HG03045 (cell line): ENCODE measurements around the gene RTL5.
A peak's percentile ranks its signal among the peaks of the same experiment; 100 is the strongest.

Experiments used
- ATAC-seq: cut with Tn5 transposase; IDR thresholded peaks from one replicate; pipeline ENCODE4 v1.9.1; 2021; ENCODE audit warnings: mild to moderate bottlenecking, moderate library complexity; ENCODE audit not compliant: unreplicated experiment

Gene RTL5

DNA sequence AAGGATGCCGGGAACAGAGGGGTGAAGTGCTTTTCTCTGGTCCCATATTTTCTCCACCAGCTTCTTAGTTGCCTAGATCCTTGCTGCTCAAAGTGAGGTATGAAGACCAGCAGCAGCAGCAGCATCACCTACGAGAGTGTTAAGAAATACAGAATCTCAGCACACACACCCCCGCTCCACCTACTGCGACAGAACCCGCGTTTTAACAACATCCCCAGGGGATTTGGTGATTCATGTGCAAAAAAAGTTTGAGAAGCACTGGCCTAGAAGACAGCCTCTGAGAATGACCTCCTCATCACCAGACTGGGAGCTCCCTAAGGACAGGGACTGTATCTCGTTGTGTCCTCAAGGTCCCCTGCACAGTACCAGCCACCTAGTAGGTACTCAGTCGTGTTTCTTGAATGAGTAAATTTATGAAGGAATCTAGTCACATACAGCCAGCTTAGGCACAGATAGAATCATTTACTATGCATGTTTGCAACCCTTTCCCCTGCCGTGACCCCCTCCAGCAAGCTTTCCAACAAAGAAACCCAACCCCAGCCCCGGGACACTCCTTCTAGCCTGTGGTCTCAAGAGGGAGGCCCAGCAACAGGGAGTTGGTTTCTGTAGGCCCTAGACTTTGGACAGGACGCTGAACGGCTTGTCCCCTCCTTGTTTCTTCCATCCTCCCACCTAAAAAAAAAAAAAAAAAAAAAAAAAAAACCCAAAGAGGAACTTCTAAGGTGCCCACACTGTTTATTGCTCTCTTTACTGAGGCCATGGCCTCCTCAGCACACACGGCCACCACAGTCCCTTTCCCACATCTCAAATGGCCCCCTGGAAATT is 21.5 kb downstream of the RTL5 start:
- ATAC-seq = no peak

DNA sequence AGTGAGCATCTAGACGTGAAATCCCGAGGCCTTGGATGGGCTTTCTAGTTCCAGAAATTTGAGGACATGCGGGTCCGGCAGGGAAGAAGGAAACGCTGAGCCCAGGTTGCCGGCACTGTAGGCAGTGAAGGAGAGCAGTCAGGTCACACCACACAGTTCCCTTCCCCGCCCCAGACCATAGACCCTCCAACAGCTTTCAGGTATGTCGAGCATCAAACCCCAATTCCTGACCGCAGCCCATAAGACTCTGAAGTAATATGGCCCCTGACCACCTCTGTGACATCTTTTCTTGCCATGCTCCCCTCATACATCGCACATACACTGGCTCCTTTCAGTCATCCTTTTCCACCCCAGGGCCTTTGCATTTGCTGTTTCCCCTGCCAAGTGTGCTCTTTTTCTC is 23.0 kb downstream of the RTL5 start:
- ATAC-seq = no peak

DNA sequence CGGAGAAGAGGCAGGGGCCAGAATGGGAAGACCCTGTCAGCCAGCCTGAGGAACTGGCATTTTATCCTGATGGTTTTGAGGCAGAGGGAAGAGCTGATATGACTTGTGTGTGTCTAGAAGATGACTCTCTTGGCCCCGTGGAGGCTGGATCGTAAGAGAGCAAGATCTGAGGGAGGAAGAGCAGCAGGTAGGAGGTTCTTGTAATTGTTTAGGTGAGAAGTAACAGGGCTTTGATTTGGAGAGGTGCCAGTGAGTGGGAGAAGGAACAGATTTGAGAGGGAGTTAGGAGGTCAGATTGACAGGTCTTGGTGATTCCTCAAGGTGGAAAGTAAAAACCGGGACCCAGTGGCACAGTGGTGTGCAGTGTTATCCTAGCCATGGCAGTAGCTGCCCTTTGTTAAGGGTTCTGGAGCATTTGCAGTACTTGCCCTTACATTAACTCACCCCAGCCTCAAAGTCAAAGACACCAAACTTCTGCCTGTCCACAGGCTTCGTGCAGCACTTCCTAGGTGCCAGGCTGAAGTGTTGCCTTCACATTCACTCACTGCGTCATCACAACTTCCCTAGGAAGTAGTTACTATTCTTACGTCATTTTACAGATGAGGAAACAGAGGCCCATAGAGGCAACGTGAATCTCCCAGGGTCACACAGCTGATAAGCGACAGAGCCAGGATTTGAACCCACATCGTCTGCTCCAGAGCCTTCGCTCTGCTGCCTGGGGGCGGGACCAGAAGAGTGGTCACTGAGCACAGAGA is 23.7 kb downstream of the RTL5 start:
- ATAC-seq = no peak

DNA sequence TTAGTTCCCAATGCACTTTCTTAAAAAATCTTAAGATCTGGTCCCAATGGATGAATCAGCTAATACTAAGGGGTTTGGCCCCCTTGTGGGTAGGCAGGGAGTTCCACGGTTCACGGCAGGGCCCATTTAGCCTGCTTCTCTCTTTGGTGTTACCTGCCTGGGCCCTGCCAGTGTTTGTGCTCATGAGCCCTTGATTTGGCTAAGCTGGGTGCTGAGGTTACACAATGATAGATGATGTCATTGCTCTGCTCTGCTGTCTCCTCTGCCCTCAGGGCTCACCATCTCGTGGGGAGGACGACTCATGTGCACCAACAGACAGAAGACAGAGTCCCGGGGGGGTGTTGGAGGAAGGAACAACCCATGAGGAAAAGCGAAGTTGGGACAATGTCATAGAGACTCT is 24.4 kb downstream of the RTL5 start:
- no peak for ATAC-seq

DNA sequence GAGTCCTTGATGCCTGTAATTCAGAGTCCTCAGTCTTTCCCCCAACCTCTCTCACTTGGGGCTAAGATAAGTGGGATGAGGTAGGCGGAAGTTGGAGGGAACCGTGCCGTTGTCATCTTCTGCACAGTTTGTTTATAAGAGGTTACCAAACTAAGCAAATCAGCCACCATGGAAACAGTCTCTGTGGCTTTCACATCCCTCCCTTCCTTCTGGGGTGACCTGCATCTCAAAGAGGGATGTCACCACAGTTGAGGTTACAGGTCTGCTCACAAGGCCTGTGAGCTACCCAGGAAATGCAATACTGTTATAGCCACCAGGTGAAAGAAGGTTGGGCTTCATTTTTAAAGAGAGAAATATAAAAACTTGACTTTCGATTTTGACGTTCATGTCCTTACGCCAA is 26.3 kb downstream of the RTL5 start:
- ATAC-seq = peak; percentile 42

DNA sequence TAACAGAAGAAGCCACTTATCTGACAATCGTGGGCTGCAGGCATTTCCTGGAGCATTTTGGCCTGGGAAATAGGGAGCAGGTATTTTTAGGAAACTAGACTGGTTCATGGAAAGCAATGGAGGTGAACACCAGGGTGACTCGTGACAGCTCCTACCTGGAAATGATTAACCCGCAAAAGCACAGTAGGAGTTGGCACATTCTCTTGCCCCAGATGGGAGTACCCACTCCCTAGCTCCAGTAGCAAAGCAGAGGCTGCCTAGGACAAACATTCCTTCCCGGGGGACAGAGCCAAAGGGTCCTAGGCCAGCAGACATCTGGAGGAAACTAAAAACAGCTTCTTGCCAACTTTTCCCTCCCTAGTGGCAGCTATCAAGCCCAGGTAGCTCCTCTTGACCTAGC is 29.0 kb downstream of the RTL5 start:
- ATAC-seq = no peak

DNA sequence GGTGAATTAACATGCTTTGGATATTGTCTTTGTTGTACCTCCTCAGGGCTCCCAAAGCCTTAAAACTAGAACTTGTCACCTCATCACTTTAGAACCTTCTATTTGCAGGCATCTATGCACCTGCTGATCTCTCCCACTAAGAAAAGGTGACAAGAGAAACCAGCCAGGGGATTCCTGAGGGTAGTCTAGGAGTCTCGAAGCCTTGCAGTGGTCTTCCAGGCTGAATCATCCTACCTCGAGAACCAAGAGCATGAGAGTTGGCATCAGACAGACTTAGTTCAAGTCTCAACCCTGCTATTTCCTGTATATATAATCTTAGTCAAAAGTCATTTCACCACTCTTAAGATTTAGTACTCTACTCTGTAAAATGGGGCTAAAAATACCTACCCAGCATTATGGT is 29.6 kb downstream of the RTL5 start:
- no peak for ATAC-seq

DNA sequence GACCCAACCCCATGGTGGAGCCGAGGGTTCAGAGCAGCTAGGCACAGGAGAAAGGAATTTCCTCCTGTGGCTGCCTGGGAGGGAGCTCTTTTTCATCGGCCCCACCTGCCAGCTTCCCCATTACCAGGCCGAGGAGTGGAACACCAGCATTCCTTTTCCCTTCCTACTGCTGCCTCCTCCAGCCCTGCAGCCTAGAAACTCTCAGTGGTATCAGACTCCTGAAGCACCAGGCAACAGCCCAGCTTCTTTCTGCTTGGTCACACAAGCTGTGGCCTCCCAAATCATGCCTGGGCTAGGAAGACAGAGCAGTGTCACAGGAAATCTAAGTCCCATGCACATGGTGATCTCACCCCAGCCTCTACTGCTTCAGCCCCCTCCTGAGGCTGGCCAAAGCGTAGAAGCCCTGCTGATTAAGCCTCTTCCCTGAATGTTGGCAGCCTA is 30.1 kb downstream of the RTL5 start:
- ATAC-seq = no peak

DNA sequence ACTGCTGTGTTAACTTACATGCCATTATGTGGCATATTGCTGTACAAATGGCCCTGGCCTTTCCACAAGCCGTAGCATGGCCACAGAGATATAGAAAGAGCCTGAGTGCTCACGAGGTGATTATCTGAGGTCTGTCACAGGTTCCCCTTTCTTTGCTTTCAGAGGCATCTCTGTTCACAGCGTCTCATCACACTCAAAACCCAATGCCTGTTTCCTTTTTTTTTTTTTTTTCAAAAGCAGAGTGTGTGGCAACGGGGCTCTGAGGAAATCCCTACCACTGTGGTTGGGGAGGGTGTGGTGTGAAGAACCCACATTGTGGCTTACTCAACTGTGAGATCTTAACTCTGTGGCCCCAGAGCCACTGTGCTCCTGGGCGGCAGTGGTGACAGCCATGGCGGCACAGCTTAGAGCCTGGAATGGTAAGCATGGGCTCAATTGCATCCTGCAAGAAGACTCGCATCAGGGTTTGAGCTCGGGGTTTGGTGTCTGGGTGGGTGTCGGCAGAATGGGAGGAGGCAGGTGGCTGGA is 30.8 kb downstream of the RTL5 start:
- peak; percentile 81 for ATAC-seq

DNA sequence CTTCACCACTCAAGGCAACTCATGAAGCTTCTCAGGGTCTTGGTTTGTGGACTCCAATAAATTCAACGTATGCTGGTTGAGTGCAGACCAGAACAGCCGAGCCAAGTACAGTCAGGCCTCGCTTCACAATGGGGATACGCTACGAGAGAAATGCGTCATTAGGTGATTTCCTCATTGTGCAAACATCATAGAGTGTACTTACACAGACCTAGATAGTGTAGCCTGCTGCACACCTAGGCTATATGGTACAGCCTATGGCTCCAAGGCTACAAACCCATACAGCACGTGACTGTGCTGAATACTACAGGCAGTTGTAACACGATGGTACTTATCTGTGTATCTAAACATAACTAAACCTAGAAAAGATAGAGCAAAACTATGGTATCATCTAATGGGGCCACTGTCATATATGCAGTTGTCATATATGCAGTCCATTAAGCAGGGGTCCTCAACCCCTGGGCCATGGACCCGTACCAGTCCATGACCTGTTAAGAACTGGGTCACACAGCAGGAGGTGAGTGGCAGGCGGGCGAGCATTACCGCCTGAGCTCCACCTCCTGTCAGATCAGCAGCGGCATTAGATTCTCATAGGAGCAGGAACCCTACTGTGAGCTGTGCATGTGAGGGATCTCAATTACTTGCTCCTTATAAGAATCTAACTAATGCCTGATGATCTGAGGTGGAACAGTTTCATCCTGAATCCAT is 31.5 kb downstream of the RTL5 start:
- ATAC-seq = no peak

DNA sequence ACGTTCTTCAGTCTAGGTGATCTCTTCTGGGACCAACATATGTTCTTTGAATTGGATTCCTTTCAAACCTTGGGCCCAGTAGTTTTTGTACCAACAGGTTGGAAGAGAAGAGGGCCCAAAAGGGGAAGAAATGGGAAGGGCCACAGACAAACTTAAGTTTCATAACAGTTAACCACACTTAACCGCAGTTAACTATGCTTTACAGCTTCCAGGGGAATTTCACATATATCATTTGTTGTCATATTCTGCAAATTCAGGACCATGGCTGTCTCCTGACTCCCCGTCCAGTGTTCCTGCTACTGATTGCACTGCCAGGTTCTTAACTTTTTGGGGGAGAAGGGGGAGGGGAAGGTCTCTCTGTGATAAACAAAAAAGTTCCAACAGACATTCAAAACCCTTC is 34.6 kb downstream of the RTL5 start:
- no peak for ATAC-seq

DNA sequence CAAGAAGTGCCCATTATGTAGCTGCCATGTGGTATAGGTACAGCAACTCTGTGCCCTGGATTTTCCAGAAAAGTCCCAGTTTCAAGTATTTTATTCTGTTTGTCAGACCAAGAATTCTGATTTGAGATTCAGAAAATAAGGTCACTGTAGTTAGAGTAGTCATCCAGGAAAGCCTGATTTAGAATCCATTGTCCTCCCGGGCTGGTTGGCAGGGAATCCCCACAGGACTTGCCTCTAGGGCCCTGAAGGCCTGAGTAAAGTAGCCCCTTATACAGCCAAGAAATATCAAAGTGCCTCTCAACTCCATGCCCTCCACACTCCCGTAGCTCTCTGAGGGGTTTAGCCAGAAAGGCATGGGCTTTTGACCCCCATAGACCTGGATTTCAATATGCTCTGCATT is 36.3 kb downstream of the RTL5 start:
- no peak for ATAC-seq

DNA sequence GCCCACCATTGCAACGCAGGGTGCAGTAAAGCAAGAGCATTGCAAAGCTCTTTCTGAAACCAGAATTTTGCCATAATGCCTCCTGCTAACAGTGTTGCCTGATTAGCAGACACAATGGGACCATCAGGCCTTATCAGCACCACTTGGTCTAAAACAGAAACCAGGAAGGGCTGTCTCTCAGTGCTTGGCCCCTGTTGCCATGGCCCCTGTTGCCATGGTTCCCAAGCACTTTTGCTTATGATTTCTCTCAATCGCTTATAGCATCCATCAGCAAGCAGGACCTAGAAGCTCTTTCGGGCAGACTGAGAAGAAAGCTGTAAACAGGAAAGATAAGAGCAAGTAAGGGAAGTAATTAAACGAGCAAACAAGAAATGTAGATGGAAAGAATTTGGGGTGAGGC is 36.8 kb downstream of the RTL5 start:
- ATAC-seq = peak; percentile 74

DNA sequence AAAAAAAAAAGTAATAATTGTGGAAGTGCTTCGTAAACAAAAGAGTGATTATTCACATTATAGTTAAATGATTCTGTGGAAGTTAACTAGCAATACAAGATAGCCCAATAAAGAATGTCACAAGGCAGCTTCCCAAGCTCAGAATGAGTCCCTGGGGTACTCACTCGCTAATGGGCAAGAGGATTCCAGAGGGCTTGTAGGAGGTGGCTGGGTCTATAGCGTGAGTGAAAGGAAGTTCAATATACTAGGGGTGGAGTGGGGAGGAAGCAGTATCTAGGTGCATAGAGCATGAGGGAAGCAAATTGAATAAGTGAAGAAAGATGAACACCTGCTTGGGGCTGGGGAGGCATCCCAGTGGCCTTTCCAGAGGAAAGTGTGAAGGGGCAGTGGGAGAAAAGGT is 42.5 kb downstream of the RTL5 start:
- no peak for ATAC-seq

DNA sequence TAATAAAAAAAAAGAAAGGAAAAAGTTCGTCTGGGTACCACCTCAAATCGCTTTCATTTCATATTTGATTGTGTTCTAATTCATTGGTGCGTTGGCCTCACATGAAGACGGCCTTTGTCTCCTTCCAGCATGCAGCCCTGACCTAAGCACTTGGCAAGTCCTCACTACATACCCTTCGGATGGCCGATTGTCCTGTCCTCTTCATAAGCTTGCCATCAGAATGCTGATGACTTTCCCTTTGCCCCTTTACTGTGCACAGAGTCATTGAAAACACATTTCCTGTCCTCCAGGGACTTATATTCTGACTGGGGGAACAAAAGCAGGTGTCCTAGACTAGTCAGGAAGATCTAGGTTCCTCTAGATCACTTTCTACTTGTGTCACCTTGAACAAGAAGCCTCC is 43.0 kb downstream of the RTL5 start:
- no peak for ATAC-seq

DNA sequence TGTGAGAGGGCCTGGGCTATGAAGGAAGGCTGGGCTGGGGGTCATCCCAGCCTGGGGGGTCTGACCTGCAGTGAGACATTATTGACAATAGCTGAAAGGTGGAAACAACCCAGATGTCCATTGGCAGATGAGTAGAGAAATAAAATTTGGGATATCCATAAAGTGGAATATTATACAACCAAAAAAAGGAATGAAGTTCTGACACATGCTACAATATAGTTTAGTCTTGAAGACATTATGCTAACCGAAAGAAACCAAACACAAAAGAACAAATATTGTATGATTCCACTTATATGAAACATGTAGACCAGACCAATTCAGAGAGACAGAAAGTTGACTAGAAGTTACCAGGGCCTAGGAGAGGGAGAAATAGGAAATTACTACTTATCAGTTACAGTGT is 44.7 kb downstream of the RTL5 start:
- ATAC-seq = no peak

DNA sequence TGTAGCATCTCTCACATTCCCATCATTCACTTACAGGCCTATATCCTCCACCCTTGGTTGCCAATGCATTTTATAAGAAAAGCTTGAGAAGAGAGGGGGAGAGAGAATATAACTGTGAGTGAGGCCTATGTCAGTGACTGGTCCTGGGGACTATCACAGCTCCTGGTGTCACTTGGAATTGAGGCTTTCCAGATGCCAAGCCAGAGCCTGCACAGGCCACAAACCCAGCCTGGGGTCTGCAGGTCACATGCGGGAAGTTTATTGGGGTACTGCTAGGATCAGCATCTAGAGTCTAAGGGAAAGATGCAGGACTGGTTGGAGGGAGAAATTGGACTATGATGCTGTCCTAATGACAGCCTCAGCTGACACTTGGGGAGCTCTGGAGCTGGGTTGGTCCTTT is 47.6 kb downstream of the RTL5 start:
- no peak for ATAC-seq

DNA sequence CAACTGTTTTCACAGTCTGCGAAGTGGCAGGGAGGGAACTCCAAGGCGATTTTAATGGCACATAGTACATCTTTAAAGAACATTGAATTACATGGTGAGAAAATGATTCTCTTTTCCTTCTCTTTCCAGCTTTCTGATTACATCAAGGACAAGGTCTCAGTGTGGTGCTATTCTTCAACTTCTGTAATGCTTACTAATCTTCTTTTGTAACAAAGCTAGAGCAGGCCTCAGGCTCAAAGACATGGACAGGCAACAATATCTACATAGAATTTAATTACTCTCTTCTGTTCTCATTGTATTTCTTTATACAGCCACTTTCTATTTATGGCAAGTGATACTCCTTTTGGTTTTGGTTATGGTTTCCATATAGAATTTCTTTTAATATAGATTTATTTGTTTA is 48.4 kb downstream of the RTL5 start:
- ATAC-seq = no peak

DNA sequence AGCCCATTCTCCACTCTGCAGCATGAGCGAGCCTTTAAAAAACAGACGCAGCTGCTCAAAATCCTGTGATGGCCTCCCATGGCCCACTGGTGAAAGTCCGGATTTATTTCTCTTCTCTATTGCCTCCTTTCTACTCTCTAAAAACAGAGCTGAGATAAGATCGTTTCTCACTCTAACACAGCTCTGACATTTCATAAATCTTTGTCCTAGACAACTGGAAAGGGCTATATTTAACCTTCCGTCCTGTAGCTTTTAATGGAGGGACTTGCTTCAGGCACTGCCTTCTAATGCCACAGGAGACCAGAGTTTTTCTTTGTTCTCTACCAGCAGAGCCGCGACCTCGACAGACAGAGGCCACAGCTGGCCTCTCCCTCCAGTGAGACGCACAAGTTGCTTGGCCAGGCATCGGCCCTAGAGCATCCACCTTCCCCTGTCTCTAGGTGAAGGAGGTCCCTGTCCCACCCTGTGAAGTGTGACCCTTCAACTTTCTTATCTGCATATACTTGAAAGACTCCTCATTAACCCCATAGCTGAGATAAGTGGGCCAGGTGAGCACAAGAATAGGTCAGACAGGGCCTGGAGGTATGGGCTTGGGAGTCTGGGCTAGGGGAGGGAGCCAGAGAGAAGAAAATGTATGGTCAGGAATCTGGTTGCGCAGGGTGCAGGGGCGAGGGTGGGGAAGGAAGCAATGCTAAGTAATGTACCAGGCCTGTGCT is 50.0 kb downstream of the RTL5 start:
- ATAC-seq = no peak

DNA sequence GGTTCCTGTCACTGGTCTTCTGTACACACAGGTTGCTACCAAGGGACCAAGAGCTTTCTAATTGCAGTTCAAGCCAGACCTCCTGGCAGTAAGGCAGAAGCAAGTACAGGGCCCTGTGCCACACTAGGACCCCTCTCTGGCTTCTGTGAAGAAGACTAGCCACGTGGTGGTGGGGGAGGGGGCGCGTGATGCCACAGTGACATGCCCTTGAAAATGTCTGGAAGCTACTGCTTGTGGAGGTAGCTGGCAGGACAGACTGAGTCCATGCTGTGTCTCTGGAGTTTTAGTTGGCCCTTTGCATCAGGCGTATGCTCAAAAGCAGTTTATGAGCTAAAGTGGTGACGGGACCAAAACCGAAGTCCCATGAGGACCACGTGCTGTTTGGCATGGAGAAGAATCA is 50.9 kb downstream of the RTL5 start:
- no peak for ATAC-seq

DNA sequence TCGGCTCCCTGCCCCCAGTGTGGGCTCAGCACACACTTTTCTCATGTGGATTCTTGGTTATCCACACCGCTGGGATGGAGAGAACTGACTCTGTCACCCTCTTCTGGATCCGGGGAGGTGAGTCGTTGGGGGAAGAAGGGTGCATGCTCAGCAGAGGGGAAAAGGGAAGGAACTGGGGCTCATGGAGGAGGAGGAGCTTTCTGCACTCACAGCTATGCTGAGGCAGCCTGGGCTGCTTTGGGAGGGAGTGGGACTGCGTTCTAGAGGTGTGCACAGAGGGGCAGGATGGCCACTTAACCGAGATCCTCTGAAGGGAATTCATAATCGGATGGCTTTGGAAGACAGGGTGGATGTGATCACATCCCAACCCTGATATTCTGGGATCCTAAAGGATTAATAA is 51.6 kb downstream of the RTL5 start:
- no peak for ATAC-seq
